H1 (cell line): ENCODE data around the gene NREP. TPM values are rescaled to one million over a fixed set of nuclear protein-coding genes. Genes with fewer than 3 reads are reported as not detected.

Source experiments
- CTCF ChIA-PET: fragments of 300-600 bp; sonication (Branson Sonifier 250); formaldehyde crosslinking; loops from one replicate; lab custom pipeline; 2021; ENCODE audit not compliant: partially characterized antibody; lab: Charles Lee
- POLR2A ChIA-PET: fragments of 300-600 bp; sonication (Branson Sonifier 250); formaldehyde crosslinking; loops from one replicate; lab custom pipeline; 2021; ENCODE audit warnings: inconsistent platforms; ENCODE audit not compliant: partially characterized antibody; lab: Charles Lee
- DNase-seq, 2 experiments: peaks; one replicate each; pipeline versions ENCODE4 v3.0.0 to v3.0.0-alpha.2; 2010 to 2022; ENCODE audit warnings: low spot score in 2 of 2, low read depth in 1 of 2, mixed read lengths in 1 of 2
- FAIRE-seq: peaks from 2 replicates; lab custom pipeline; 2011; peaks lifted over from hg19 to GRCh38; lab: Jason Lieb, UNC
- H2AFZ ChIP-seq: 2 replicates; pipeline ENCODE4 v1.8.1; 2012; ENCODE audit warnings: low read length, inconsistent platforms
- H2AK5ac ChIP-seq: 2 replicates; pipeline ENCODE4 v1.6.1; 2013; ENCODE audit warnings: low read depth, low read length
- H2BK120ac ChIP-seq: replicated peaks from 2 replicates; pipeline ENCODE3; 2013; ENCODE audit warnings: low read depth, low read length, inconsistent platforms
- H2BK12ac ChIP-seq: 2 replicates; pipeline ENCODE4 v1.6.1; 2013; ENCODE audit warnings: low read depth, low read length
- H2BK15ac ChIP-seq: 2 replicates; pipeline ENCODE4 v1.6.1; 2013; ENCODE audit warnings: low read length
- H2BK20ac ChIP-seq: 2 replicates; pipeline ENCODE4 v1.6.1; 2013; ENCODE audit warnings: low read length
- H2BK5ac ChIP-seq: 2 replicates; pipeline ENCODE4 v1.6.1; 2013; ENCODE audit warnings: low read depth, low read length
- H3K14ac ChIP-seq: 2 replicates; pipeline ENCODE4 v1.6.1; 2013; ENCODE audit warnings: inconsistent platforms; ENCODE audit not compliant: insufficient read length
- H3K18ac ChIP-seq: 2 replicates; pipeline ENCODE4 v1.6.1; 2013; ENCODE audit warnings: low read length; ENCODE audit errors: extremely low read depth
- H3K23ac ChIP-seq: 2 replicates; pipeline ENCODE4 v1.6.1; 2013; ENCODE audit warnings: inconsistent platforms; ENCODE audit not compliant: insufficient read length
- H3K23me2 ChIP-seq: 2 replicates; pipeline ENCODE4 v1.6.1; 2013; ENCODE audit warnings: low read depth, low read length
- H3K27ac ChIP-seq: 2 replicates; pipeline ENCODE4 v1.6.1; 2011; ENCODE audit warnings: low read depth, low read length, inconsistent platforms
- H3K27me3 ChIP-seq, 4 experiments: replicated peaks in 1 of 4; 1 replicate in 1 of 4; 2 replicates in 3 of 4; pipeline versions ENCODE4 v1.6.1 to v1.8.1; 2011 to 2013; ENCODE audit warnings: low read length in 3 of 4, mild to moderate bottlenecking in 3 of 4, inconsistent platforms in 2 of 4, mixed read lengths in 2 of 4, moderate library complexity in 1 of 4; ENCODE audit not compliant: control insufficient read depth in 3 of 4, insufficient read depth in 3 of 4; ENCODE audit errors: extremely low read depth in 1 of 4
- H3K36me3 ChIP-seq, 4 experiments: 2 replicates each; pipeline versions ENCODE4 v1.6.1 to v1.8.1; 2011 to 2013; ENCODE audit warnings: mild to moderate bottlenecking in 4 of 4, low read length in 3 of 4, moderate library complexity in 2 of 4, control low read depth in 1 of 4, inconsistent platforms in 1 of 4; ENCODE audit not compliant: insufficient read depth in 4 of 4, control insufficient read depth in 2 of 4
- H3K4ac ChIP-seq: replicated peaks from 2 replicates; pipeline ENCODE3; 2013; ENCODE audit warnings: low read length, low read depth, mixed read lengths, inconsistent platforms; ENCODE audit not compliant: insufficient read length
- H3K4me1 ChIP-seq, 4 experiments: replicated peaks in 1 of 4; 1 replicate in 1 of 4; 2 replicates in 3 of 4; pipeline versions ENCODE4 v1.6.1 to v1.8.1; 2011 to 2013; ENCODE audit warnings: low read length in 3 of 4, inconsistent platforms in 2 of 4, mixed read lengths in 1 of 4; ENCODE audit not compliant: insufficient read depth in 4 of 4, control insufficient read depth in 3 of 4
- H3K4me2 ChIP-seq, 2 experiments: 2 replicates each; pipeline versions ENCODE4 v1.6.1 to v1.8.1; 2011 to 2013; ENCODE audit warnings: low read depth in 2 of 2, low read length in 2 of 2, control low read depth in 1 of 2, inconsistent platforms in 1 of 2, mild to moderate bottlenecking in 1 of 2; ENCODE audit not compliant: insufficient read depth in 1 of 2
- H3K4me3 ChIP-seq, 4 experiments: fragments of 200-600, 300-600 bp in 1 of 4; sonication (generic), shearing (Covaris generic), sonication (Bioruptor Twin) in 1 of 4; 2 replicates each; pipeline versions ENCODE4 v1.5.1 to v1.8.1; 2011 to 2016; ENCODE audit warnings: low read length in 4 of 4, low read depth in 3 of 4, control low read depth in 2 of 4, inconsistent platforms in 2 of 4, mild to moderate bottlenecking in 2 of 4, mixed read lengths in 1 of 4, moderate library complexity in 1 of 4; ENCODE audit not compliant: insufficient read depth in 2 of 4; ENCODE audit errors: extremely low read depth in 1 of 4
- H3K56ac ChIP-seq: replicated peaks from 2 replicates; pipeline ENCODE3; 2013; ENCODE audit warnings: low read depth, mild to moderate bottlenecking, mixed read lengths, low read length, inconsistent platforms; ENCODE audit not compliant: insufficient read length
- H3K79me1 ChIP-seq: 2 replicates; pipeline ENCODE4 v1.6.1; 2013; ENCODE audit warnings: low read depth, low read length, control low read depth
- H3K79me2 ChIP-seq, 2 experiments: 2 replicates each; pipeline versions ENCODE4 v1.6.1 to v1.8.1; 2012 to 2013; ENCODE audit warnings: low read length in 2 of 2, mild to moderate bottlenecking in 2 of 2, inconsistent platforms in 1 of 2; ENCODE audit not compliant: insufficient read depth in 2 of 2, control insufficient read depth in 1 of 2
- H3K9ac ChIP-seq, 4 experiments: replicated peaks in 1 of 4; 1 replicate in 1 of 4; 2 replicates in 3 of 4; pipeline versions ENCODE4 v1.6.1 to v1.8.1; 2011 to 2013; ENCODE audit warnings: low read depth in 3 of 4, low read length in 3 of 4, control low read depth in 2 of 4, mild to moderate bottlenecking in 2 of 4, moderate library complexity in 2 of 4, inconsistent platforms in 1 of 4; ENCODE audit errors: extremely low read depth in 1 of 4
- H3K9me3 ChIP-seq, 2 experiments: 2 replicates each; pipeline versions ENCODE4 v1.6.1 to v1.8.1; 2012 to 2013; ENCODE audit warnings: mild to moderate bottlenecking in 2 of 2, moderate library complexity in 2 of 2, control low read depth in 1 of 2, inconsistent platforms in 1 of 2, low read depth in 1 of 2, low read length in 1 of 2, mixed read lengths in 1 of 2; ENCODE audit not compliant: insufficient read depth in 2 of 2
- H4K20me1 ChIP-seq, 2 experiments: replicated peaks in 1 of 2; 2 replicates each; pipeline versions ENCODE3 to v1.8.1; 2011 to 2013; ENCODE audit warnings: inconsistent platforms in 2 of 2, low read length in 2 of 2, mild to moderate bottlenecking in 1 of 2; ENCODE audit not compliant: insufficient read depth in 2 of 2, control insufficient read depth in 1 of 2
- H4K5ac ChIP-seq: 2 replicates; pipeline ENCODE4 v1.6.1; 2013; ENCODE audit warnings: low read length, low read depth, mixed read lengths, inconsistent platforms; ENCODE audit not compliant: insufficient read length
- H4K8ac ChIP-seq: 2 replicates; pipeline ENCODE4 v1.8.0; 2013; ENCODE audit warnings: mild to moderate bottlenecking, moderate library complexity, low read length, inconsistent platforms; ENCODE audit not compliant: insufficient read depth; ENCODE audit errors: extremely low read depth
- H4K91ac ChIP-seq: replicated peaks from 2 replicates; pipeline ENCODE3; 2013; ENCODE audit warnings: low read length, mixed read lengths, inconsistent platforms; ENCODE audit not compliant: insufficient read length
- CEBPB ChIP-seq: IDR thresholded peaks from 2 replicates; pipeline ENCODE4 v1.6.1; 2012; ENCODE audit warnings: low read depth, low read length
- FOSL1 ChIP-seq: IDR thresholded peaks from 2 replicates; pipeline ENCODE4 v1.6.1; 2011; ENCODE audit warnings: mild to moderate bottlenecking, low read depth, low read length, moderate library complexity; ENCODE audit not compliant: insufficient read depth
- JUN ChIP-seq: IDR thresholded peaks from 2 replicates; pipeline ENCODE4 v1.6.1; 2011; ENCODE audit warnings: low read depth, mild to moderate bottlenecking, improper control_type of control experiment, low read length
- MAFK ChIP-seq: IDR thresholded peaks from 2 replicates; pipeline ENCODE4 v1.6.1; 2012; ENCODE audit warnings: low read depth, mild to moderate bottlenecking, improper control_type of control experiment, low read length
- NANOG ChIP-seq: IDR thresholded peaks from 2 replicates; pipeline ENCODE4 v1.6.1; 2011; ENCODE audit warnings: low read length, low read depth, mild to moderate bottlenecking, inconsistent platforms; ENCODE audit not compliant: insufficient read depth, poor library complexity, severe bottlenecking
- RFX5 ChIP-seq: IDR thresholded peaks from 2 replicates; pipeline ENCODE4 v1.6.1; 2011; ENCODE audit warnings: low read depth, low read length, improper control_type of control experiment, borderline replicate concordance
- SUZ12 ChIP-seq: fragments of 200-600 bp; sonication (generic); IDR thresholded peaks from 2 replicates; pipeline ENCODE4 v1.6.1; 2012; ENCODE audit warnings: mild to moderate bottlenecking, inconsistent platforms, low read length, moderate library complexity, mixed read lengths
- WGBS, 2 experiments: shearing (Covaris generic) in 1 of 2; methylation state at CpG; one replicate each; pipeline versions ENCODE4 v1.1.6 to v1.1.7; 2013 to 2015; ENCODE audit warnings: low lambda C conversion rate in 2 of 2, mixed read lengths in 2 of 2, inconsistent platforms in 1 of 2, low coverage in 1 of 2, missing lambda C conversion rate in 1 of 2; ENCODE audit not compliant: insufficient replicate concordance in 2 of 2, insufficient coverage in 1 of 2, insufficient read length in 1 of 2; ENCODE audit errors: extremely low coverage in 1 of 2, missing lambda C conversion rate in 1 of 2; 5-methylcytosine and 5-hydroxymethylcytosine counted together
- polyA plus RNA-seq, 7 experiments: library from polyadenylated mRNA; depleted of rRNA in 3 of 7; stranded (reverse) in 5 of 7; unstranded in 2 of 7; fragments of >200 nt in 5 of 7; fragments of 200-250 nt in 2 of 7; gene quantifications; 1 replicate in 5 of 7; 2 replicates in 1 of 7; 4 replicates in 1 of 7; pipeline versions ENCODE4 v1.2.1 to v1.2.3, GENCODE V29; 2011 to 2013; ENCODE audit warnings: missing spikeins in 2 of 7, mixed read lengths in 2 of 7
- total RNA-seq: library from RNA; stranded (reverse); fragmentation: NEBNext Ultra II Directional; extraction: Animal tissue kit (Norgen Biotek cat#: 25700); gene quantifications from 2 replicates; pipeline ENCODE4 v1.2.1, GENCODE V29; 2021

NREP gene
- total and polyA plus RNA-seq, 2 of the 8 experiments (the other 6 are each of a cell fraction or from before 2014, with no cell fraction given), result 254 to 301 TPM

- DNase-seq (no peak), FAIRE-seq (no peak)
- Histone ChIP-seq H2BK5ac (no peak overlapping the region), H3K56ac (no peak overlapping the region), H3K79me1 (no peaks in the 10 kb centered on the region), H3K4ac (no peak overlapping the region), H3K23ac (no peak overlapping the region), H3K9ac (no peak overlapping the region), H3K79me2 (no peaks in the 10 kb centered on the region), H4K5ac (no peak overlapping the region), H2BK12ac (no peak overlapping the region), H3K4me2 (no peak overlapping the region), H3K18ac (no peak overlapping the region), H2BK15ac (no peak overlapping the region), H3K27me3 (no peaks in the 10 kb centered on the region), H3K23me2 (no peaks in the 10 kb centered on the region), H3K27ac (no peak overlapping the region), H4K91ac (no peak overlapping the region), H3K4me1 (peaks cover 0 to 3% (median 0%) of the 10 kb centered on the region in 4 experiments; a peak in 2 of 7 replicates), H3K14ac (no peak overlapping the region), H2BK120ac (no peak overlapping the region), H3K4me3 (no peak overlapping the region), H3K9me3 (no peaks in the 10 kb centered on the region), H3K36me3 (no peaks in the 10 kb centered on the region), H2AFZ (no peak overlapping the region), H4K20me1 (no peaks in the 10 kb centered on the region), H2BK20ac (no peak overlapping the region), H4K8ac (no peak overlapping the region), H2AK5ac (no peak overlapping the region)
- TF ChIP-seq CEBPB, result no peak
- no peak for TF ChIP-seq SUZ12
- TF ChIP-seq NANOG, result no peak
- TF ChIP-seq RFX5, result no peak
- TF ChIP-seq MAFK, result no peak
- no peak for TF ChIP-seq JUN
- no peak for TF ChIP-seq FOSL1
- ChIA-PET POLR2A (no interaction called here), CTCF (no interaction called here)
- 87% methylated on average over 3 of the region's 3 CpGs; no CpG with 5 or more reads in 1 of the 2 experiments for WGBS, 2 experiments
These were observed 65.5 kb downstream of the NREP start for GRCh38 chr5:111691508-111691907.
